WTC11 (cell line): ENCODE data around the gene SEMA4D.

Source experiments
- ELF4 ChIP-seq: sonication (generic); formaldehyde crosslinking; IDR thresholded peaks from 2 replicates; pipeline ENCODE4 v1.8.1; 2022; ENCODE audit warnings: low read depth, mild to moderate bottlenecking, moderate library complexity, missing genetic modification reagents
- ETV6 ChIP-seq: sonication (generic); formaldehyde crosslinking; IDR thresholded peaks from 2 replicates; pipeline ENCODE4 v1.8.1; 2022; ENCODE audit warnings: mild to moderate bottlenecking, missing genetic modification reagents
- JAZF1 ChIP-seq: fragments of 250-450 bp; sonication (Bioruptor Pico); IDR thresholded peaks from 2 replicates; pipeline ENCODE4 v1.9.0; 2021; ENCODE audit warnings: moderate library complexity, mild to moderate bottlenecking, inconsistent platforms
- TP53 ChIP-seq: sonication (generic); formaldehyde crosslinking; IDR thresholded peaks from 2 replicates; pipeline ENCODE4 v1.8.1; 2023; ENCODE audit warnings: mild to moderate bottlenecking, missing genetic modification reagents
- TF ChIP-seq, protein P1 (sequence below): fragments of 200-600 bp; IDR thresholded peaks from 2 replicates; pipeline ENCODE4 v1.8.0; 2022; ENCODE audit warnings: antibody characterized with exemption
- TF ChIP-seq, protein P2 (sequence below): sonication (generic); formaldehyde crosslinking; IDR thresholded peaks from 2 replicates; pipeline ENCODE4 v1.8.0; 2022; ENCODE audit warnings: mild to moderate bottlenecking, missing genetic modification reagents
- TF ChIP-seq, protein P3 (sequence below): sonication (generic); formaldehyde crosslinking; IDR thresholded peaks from 2 replicates; pipeline ENCODE4 v1.8.1; 2022; ENCODE audit warnings: mild to moderate bottlenecking, missing genetic modification reagents, moderate library complexity, borderline replicate concordance
- TF ChIP-seq, protein P4 (sequence below): sonication (generic); formaldehyde crosslinking; IDR thresholded peaks from 2 replicates; pipeline ENCODE4 v1.8.1; 2022; ENCODE audit warnings: low read depth, mild to moderate bottlenecking, moderate library complexity, missing genetic modification reagents, borderline replicate concordance
- TF ChIP-seq, protein P5 (sequence below): sonication (generic); formaldehyde crosslinking; IDR thresholded peaks from 2 replicates; pipeline ENCODE4 v1.8.1; 2023; ENCODE audit warnings: mild to moderate bottlenecking, missing genetic modification reagents, borderline replicate concordance
- TF ChIP-seq, protein P6 (sequence below): sonication (generic); formaldehyde crosslinking; IDR thresholded peaks from 2 replicates; pipeline ENCODE4 v1.8.0; 2022; ENCODE audit warnings: mild to moderate bottlenecking, missing genetic modification reagents
- TF ChIP-seq, protein P7 (sequence below): sonication (generic); formaldehyde crosslinking; conservative IDR thresholded peaks from 2 replicates; pipeline ENCODE4 v1.8.1; 2022; ENCODE audit warnings: mild to moderate bottlenecking, missing genetic modification reagents

DNA sequence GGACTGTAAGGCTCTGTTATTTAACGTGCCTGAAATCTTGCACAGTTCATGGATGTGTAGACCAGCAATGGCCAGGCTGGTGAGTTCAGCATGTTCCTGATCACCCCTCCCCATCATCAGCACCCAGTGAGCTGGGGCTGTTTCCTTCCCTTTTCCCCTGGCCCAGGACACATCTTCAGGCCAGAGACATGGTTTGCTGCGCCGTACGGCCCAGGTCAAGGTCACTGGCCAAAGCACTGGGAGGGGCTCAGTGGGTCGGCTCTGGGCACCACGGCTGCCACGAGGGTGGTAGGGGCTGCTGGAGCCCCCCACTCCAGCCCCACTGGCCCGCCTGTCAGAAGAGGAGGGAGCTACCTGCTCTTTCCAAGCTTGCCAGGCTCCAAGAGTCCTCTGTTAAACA, 55.9 kb downstream of the SEMA4D start:
- TF ChIP-seq ELF4 (no peak), JAZF1 (CRISPR knock-in tag) (no peak), ETV6 (CRISPR knock-in tag) (no peak), TP53 (CRISPR knock-in tag) (no peak)
- TF ChIP-seq, protein P1, sequence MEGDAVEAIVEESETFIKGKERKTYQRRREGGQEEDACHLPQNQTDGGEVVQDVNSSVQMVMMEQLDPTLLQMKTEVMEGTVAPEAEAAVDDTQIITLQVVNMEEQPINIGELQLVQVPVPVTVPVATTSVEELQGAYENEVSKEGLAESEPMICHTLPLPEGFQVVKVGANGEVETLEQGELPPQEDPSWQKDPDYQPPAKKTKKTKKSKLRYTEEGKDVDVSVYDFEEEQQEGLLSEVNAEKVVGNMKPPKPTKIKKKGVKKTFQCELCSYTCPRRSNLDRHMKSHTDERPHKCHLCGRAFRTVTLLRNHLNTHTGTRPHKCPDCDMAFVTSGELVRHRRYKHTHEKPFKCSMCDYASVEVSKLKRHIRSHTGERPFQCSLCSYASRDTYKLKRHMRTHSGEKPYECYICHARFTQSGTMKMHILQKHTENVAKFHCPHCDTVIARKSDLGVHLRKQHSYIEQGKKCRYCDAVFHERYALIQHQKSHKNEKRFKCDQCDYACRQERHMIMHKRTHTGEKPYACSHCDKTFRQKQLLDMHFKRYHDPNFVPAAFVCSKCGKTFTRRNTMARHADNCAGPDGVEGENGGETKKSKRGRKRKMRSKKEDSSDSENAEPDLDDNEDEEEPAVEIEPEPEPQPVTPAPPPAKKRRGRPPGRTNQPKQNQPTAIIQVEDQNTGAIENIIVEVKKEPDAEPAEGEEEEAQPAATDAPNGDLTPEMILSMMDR, result no peak
- TF ChIP-seq, protein P2, sequence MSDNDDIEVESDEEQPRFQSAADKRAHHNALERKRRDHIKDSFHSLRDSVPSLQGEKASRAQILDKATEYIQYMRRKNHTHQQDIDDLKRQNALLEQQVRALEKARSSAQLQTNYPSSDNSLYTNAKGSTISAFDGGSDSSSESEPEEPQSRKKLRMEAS (CRISPR knock-in tag), result no peak
- TF ChIP-seq, protein P3, sequence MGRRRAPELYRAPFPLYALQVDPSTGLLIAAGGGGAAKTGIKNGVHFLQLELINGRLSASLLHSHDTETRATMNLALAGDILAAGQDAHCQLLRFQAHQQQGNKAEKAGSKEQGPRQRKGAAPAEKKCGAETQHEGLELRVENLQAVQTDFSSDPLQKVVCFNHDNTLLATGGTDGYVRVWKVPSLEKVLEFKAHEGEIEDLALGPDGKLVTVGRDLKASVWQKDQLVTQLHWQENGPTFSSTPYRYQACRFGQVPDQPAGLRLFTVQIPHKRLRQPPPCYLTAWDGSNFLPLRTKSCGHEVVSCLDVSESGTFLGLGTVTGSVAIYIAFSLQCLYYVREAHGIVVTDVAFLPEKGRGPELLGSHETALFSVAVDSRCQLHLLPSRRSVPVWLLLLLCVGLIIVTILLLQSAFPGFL (CRISPR knock-in tag), result no peak
- TF ChIP-seq, protein P4, sequence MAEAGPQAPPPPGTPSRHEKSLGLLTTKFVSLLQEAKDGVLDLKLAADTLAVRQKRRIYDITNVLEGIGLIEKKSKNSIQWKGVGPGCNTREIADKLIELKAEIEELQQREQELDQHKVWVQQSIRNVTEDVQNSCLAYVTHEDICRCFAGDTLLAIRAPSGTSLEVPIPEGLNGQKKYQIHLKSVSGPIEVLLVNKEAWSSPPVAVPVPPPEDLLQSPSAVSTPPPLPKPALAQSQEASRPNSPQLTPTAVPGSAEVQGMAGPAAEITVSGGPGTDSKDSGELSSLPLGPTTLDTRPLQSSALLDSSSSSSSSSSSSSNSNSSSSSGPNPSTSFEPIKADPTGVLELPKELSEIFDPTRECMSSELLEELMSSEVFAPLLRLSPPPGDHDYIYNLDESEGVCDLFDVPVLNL (CRISPR knock-in tag), result no peak
- TF ChIP-seq, protein P5, sequence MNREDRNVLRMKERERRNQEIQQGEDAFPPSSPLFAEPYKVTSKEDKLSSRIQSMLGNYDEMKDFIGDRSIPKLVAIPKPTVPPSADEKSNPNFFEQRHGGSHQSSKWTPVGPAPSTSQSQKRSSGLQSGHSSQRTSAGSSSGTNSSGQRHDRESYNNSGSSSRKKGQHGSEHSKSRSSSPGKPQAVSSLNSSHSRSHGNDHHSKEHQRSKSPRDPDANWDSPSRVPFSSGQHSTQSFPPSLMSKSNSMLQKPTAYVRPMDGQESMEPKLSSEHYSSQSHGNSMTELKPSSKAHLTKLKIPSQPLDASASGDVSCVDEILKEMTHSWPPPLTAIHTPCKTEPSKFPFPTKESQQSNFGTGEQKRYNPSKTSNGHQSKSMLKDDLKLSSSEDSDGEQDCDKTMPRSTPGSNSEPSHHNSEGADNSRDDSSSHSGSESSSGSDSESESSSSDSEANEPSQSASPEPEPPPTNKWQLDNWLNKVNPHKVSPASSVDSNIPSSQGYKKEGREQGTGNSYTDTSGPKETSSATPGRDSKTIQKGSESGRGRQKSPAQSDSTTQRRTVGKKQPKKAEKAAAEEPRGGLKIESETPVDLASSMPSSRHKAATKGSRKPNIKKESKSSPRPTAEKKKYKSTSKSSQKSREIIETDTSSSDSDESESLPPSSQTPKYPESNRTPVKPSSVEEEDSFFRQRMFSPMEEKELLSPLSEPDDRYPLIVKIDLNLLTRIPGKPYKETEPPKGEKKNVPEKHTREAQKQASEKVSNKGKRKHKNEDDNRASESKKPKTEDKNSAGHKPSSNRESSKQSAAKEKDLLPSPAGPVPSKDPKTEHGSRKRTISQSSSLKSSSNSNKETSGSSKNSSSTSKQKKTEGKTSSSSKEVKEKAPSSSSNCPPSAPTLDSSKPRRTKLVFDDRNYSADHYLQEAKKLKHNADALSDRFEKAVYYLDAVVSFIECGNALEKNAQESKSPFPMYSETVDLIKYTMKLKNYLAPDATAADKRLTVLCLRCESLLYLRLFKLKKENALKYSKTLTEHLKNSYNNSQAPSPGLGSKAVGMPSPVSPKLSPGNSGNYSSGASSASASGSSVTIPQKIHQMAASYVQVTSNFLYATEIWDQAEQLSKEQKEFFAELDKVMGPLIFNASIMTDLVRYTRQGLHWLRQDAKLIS (CRISPR knock-in tag), result no peak
- TF ChIP-seq, protein P6, sequence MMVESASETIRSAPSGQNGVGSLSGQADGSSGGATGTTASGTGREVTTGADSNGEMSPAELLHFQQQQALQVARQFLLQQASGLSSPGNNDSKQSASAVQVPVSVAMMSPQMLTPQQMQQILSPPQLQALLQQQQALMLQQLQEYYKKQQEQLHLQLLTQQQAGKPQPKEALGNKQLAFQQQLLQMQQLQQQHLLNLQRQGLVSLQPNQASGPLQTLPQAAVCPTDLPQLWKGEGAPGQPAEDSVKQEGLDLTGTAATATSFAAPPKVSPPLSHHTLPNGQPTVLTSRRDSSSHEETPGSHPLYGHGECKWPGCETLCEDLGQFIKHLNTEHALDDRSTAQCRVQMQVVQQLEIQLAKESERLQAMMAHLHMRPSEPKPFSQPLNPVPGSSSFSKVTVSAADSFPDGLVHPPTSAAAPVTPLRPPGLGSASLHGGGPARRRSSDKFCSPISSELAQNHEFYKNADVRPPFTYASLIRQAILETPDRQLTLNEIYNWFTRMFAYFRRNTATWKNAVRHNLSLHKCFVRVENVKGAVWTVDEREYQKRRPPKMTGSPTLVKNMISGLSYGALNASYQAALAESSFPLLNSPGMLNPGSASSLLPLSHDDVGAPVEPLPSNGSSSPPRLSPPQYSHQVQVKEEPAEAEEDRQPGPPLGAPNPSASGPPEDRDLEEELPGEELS (CRISPR knock-in tag), result no peak
- TF ChIP-seq, protein P7, sequence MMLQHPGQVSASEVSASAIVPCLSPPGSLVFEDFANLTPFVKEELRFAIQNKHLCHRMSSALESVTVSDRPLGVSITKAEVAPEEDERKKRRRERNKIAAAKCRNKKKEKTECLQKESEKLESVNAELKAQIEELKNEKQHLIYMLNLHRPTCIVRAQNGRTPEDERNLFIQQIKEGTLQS (CRISPR knock-in tag), result no peak
